COR-L47 (cell line): ENCODE measurements around the gene IFFO2.
"Not testable (repeated sequence)": the region's sequence is repeated elsewhere in the genome, so short reads cannot be mapped to it uniquely, and the experiment has no call there.

Source experiments
- DNase-seq: peaks from one replicate; lab custom pipeline; 2025; lab: John Stamatoyannopoulos, UW

Gene IFFO2

GRCh38 chr1:18874600-18874999 lies 81.9 kb downstream of the IFFO2 start:
- no peak for DNase-seq

GRCh38 chr1:18874036-18874435 lies 82.4 kb downstream of the IFFO2 start:
- no peak for DNase-seq

- no peak for DNase-seq
These were observed 84.3 kb downstream of the IFFO2 start for GRCh38 chr1:18872071-18872611.

GRCh38 chr1:18871401-18872070 lies 84.9 kb downstream of the IFFO2 start:
- no peak for DNase-seq

GRCh38 chr1:18870957-18871356 lies 85.5 kb downstream of the IFFO2 start:
- no peak for DNase-seq

- not testable (repeated sequence) for DNase-seq
These were observed 85.9 kb downstream of the IFFO2 start for GRCh38 chr1:18870595-18870865.

GRCh38 chr1:18869847-18870594 lies 86.5 kb downstream of the IFFO2 start:
- DNase-seq: no peak

- DNase-seq: no peak
These were observed 87.6 kb downstream of the IFFO2 start for GRCh38 chr1:18868801-18869424.

GRCh38 chr1:18868354-18868753 lies 88.1 kb downstream of the IFFO2 start:
- no peak for DNase-seq

GRCh38 chr1:18866846-18867245 lies 89.6 kb downstream of the IFFO2 start:
- DNase-seq: no peak

- no peak for DNase-seq
These were observed 90.2 kb downstream of the IFFO2 start for GRCh38 chr1:18866314-18866713.

GRCh38 chr1:18865176-18865575 lies 91.3 kb downstream of the IFFO2 start:
- DNase-seq: no peak

- DNase-seq: no peak
These were observed 94.9 kb downstream of the IFFO2 start for GRCh38 chr1:18861590-18861989.

GRCh38 chr1:18861082-18861481 lies 95.4 kb downstream of the IFFO2 start:
- DNase-seq: no peak

- DNase-seq: no peak
These were observed 96.9 kb downstream of the IFFO2 start, which contains the start of gene TAS1R2 for GRCh38 chr1:18859560-18859959. Gene TAS1R2 (minus strand): TSS chr1:18859660. CDS start chr1:18859660, 0 bp downstream.

- DNase-seq: no peak
These were observed 98.3 kb downstream of the IFFO2 start for GRCh38 chr1:18858070-18858688.

- no peak for DNase-seq
These were observed 100.0 kb downstream of the IFFO2 start for GRCh38 chr1:18856435-18856834.

GRCh38 chr1:18855573-18855972 lies 100.9 kb downstream of the IFFO2 start:
- no peak for DNase-seq

- no peak for DNase-seq
These were observed 102.0 kb downstream of the IFFO2 start for GRCh38 chr1:18854331-18855025.
